Mucosa of descending colon (tissue), 3 donors: ENCODE data around the gene NARS2. TPM values are rescaled to one million over a fixed set of nuclear protein-coding genes. Genes with fewer than 3 reads are reported as not detected.
"Not testable (repeated sequence)": the region's sequence is repeated elsewhere in the genome, so short reads cannot be mapped to it uniquely, and the experiment has no call there.

ENCODE experiments used
- ATAC-seq: fragments of 200-7000 bp; cut with Tn5 transposase; one replicate; pipeline ENCODE4 v1.9.1; 2020; ENCODE audit warnings: mild to moderate bottlenecking, moderate library complexity
- DNase-seq, 3 donors: peaks; one replicate each; pipeline ENCODE4 v3.0.0-alpha.2; 2020
- H3K36me3 ChIP-seq: fragments of 200-600 bp; one replicate; pipeline ENCODE4 v1.8.0; 2021; ENCODE audit warnings: low read depth, mild to moderate bottlenecking
- H3K4me1 ChIP-seq: fragments of 200-600 bp; one replicate; pipeline ENCODE4 v1.8.0; 2021; ENCODE audit warnings: low read depth, mild to moderate bottlenecking
- H3K4me3 ChIP-seq: fragments of 200-600 bp; one replicate; pipeline ENCODE4 v1.8.0; 2021; ENCODE audit warnings: mild to moderate bottlenecking
- H3K9me3 ChIP-seq: fragments of 200-600 bp; one replicate; pipeline ENCODE4 v1.8.0; 2021; ENCODE audit warnings: mild to moderate bottlenecking
- CTCF ChIP-seq: fragments of 200-600 bp; IDR thresholded peaks from one replicate; pipeline ENCODE4 v1.8.0; 2022; ENCODE audit warnings: antibody characterized with exemption, mild to moderate bottlenecking
- intact Hi-C, 2 donors: fragments of 100-400 bp; cut with DNase I in 1 of 2; cut with micrococcal nuclease in 1 of 2; formaldehyde crosslinking; loops; one replicate each; pipeline versions ENCODE4 v1.11.0 to v1.11.1; 2022; cut with DNase I, micrococcal nuclease
- total RNA-seq, 3 donors: library from RNA; stranded (reverse); fragmentation: NEBNext Ultra II Directional in 2 of 3; extraction: Animal tissue kit (Norgen Biotek cat#: 25700) in 2 of 3; gene quantifications; one replicate each; pipeline versions ENCODE4 v1.2.1 to v1.2.4, GENCODE V29; 2021 to 2023
- donor health status: DM: no; HTN: no; CAD: no; lungs with moderate emphysema.
- donor health status: DM: no; HTN: no; CAD: no.
- donor health status: DM: no; HTN: yes; CAD: no.

The NARS2 gene
- total RNA-seq, 3 donors from 2014 or later = 13.1 to 14.0 (median 13.2) TPM

- intact Hi-C loops = no loop called here
- ATAC-seq = no peak
Measured at GRCh38 chr11:78612721-78613377, 38.2 kb upstream of the NARS2 start.

DNA sequence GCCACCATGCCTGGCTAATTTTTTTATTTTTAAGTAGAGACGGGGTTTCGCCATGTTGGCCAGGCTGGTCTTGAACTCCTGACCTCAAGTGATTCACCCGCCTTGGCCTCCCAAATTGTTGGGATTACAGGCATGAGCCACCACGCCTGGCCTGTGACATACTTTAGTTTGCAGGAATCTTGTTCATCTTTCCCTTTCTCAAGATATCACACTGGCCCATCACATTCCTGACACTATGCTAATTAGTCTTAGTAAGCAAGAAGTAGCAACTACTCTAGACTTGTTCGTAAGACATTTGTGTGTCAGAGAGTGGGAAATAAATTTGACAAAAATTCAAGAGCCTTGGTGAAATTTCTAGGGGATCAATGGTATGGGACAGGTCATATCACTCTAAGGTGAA, 34.7 kb upstream of the NARS2 start:
- DNase-seq, ATAC-seq, H3K9me3 ChIP-seq, H3K4me3 ChIP-seq, H3K36me3 ChIP-seq, H3K4me1 ChIP-seq, intact Hi-C loops: not testable (repeated sequence)

More at GRCh38 chr11:78612721-78613377, 38.2 kb upstream of the NARS2 start:
- Histone ChIP-seq H3K4me1 (no peaks in the 10 kb centered on the region), H3K4me3 (no peak overlapping the region), H3K9me3 (no peaks in the 10 kb centered on the region), H3K36me3 (no peaks in the 10 kb centered on the region)
- DNase-seq = no peak
- no peak for TF ChIP-seq CTCF

DNA sequence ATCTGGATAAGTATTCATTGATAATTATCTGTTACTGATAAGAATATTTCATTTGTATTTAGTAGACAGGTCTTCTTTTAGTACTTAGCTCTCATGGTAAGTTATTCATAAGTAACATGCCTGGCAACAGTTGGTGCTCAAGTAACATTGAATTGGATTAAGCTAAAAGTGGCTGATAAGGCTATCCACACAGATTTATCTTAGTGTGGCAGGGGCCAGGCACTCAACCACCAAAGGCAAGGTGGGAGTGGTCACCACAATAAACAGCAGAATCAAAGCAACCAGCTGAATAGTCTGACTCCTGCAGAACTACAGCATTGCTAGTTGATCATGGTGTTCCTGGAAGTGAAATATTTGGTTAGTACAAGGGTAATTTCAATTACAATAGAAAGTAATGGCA, 33.0 kb upstream of the NARS2 start:
- no peak for TF ChIP-seq CTCF
- ATAC-seq (no peak), DNase-seq (no peak)
- no peaks in the 10 kb centered on the region for H3K4me1 ChIP-seq
- no peaks in the 10 kb centered on the region for H3K9me3 ChIP-seq
- H3K4me3 ChIP-seq = no peak overlapping the region
- intact Hi-C loops = no loop called here
- H3K36me3 ChIP-seq = no peaks in the 10 kb centered on the region

GRCh38 chr11:78606667-78607066, 32.0 kb upstream of the NARS2 start:
- no peak for ATAC-seq
- Histone ChIP-seq H3K4me3 (no peak overlapping the region), H3K9me3 (no peaks in the 10 kb centered on the region), H3K4me1 (no peaks in the 10 kb centered on the region), H3K36me3 (no peaks in the 10 kb centered on the region)
- intact Hi-C loops = no loop called here
- TF ChIP-seq CTCF = no peak
- no peak for DNase-seq

DNA sequence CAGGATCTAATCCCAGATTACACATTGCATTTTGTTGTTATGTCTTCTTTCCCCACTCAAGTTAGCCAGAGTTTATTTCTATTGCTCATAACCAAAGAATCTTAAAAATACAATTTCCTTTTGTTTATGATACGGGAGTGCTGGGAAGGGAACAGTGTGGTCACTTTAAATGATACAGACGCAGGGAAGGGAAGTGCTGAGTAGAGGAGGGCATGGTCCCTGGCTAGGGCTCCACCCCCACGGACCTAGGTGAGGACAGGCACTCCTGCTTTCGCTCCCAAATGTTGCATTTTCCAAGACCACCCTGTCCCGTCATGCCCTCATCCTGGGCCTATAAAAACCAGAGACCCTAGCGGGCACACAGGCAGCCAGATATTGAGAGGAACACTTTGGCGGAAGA, 30.6 kb upstream of the NARS2 start:
- TF ChIP-seq CTCF = no peak
- Histone ChIP-seq H3K9me3 (no peaks in the 10 kb centered on the region), H3K4me1 (no peaks in the 10 kb centered on the region), H3K36me3 (no peaks in the 10 kb centered on the region), H3K4me3 (no peak overlapping the region)
- DNase-seq (no peak), ATAC-seq (no peak)
- intact Hi-C loops = no loop called here

GRCh38 chr11:78603792-78604191, 29.1 kb upstream of the NARS2 start:
- no peaks in the 10 kb centered on the region for H3K36me3 ChIP-seq
- DNase-seq = no peak
- intact Hi-C loops = no loop called here
- H3K9me3 ChIP-seq = no peaks in the 10 kb centered on the region
- no peak overlapping the region for H3K4me3 ChIP-seq
- no peak for TF ChIP-seq CTCF
- ATAC-seq = no peak
- H3K4me1 ChIP-seq = no peaks in the 10 kb centered on the region

DNA sequence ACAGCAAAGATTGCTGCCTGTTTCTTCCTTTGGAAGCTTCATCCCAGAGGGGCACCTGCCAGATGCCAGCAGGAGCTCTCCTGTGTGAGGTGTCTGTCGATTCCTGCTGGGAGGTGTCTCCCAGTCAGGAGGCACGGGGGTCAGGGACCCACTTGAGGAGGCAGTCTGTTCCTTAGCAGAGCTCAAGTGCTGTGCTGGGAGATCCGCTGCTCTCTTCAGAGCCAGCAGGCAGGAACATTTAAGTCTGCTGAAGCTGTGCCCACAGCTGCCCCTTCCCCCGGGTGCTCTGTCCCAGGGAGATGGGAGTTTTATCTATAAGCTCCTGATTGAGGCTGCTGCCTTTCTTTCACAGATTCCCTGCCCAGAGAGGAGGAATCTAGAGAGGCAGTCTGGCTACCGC, 28.1 kb upstream of the NARS2 start:
- H3K4me1 ChIP-seq, H3K4me3 ChIP-seq, H3K36me3 ChIP-seq, ATAC-seq, H3K9me3 ChIP-seq, intact Hi-C loops, DNase-seq: not testable (repeated sequence)

DNA sequence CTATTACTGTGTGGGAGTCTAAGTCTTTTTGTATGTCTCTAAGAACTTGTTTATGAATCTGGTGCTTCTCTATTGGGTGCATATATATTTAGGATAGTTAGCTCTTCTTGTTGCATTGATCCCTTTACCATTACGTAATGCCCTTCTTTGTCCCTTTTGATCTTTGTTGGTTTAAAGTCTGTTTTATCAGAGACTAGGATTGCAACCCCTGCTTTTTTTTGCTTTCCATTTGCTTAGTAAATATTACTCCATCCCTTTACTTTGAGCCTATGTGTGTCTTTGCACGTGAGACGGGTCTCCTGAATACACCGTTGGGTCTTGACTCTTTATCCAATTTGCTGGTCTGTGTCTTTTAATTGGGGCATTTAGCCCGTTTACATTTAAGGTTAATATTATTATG, 26.4 kb upstream of the NARS2 start:
- ATAC-seq, H3K36me3 ChIP-seq, H3K4me1 ChIP-seq, H3K4me3 ChIP-seq, H3K9me3 ChIP-seq, intact Hi-C loops, DNase-seq: not testable (repeated sequence)

DNA sequence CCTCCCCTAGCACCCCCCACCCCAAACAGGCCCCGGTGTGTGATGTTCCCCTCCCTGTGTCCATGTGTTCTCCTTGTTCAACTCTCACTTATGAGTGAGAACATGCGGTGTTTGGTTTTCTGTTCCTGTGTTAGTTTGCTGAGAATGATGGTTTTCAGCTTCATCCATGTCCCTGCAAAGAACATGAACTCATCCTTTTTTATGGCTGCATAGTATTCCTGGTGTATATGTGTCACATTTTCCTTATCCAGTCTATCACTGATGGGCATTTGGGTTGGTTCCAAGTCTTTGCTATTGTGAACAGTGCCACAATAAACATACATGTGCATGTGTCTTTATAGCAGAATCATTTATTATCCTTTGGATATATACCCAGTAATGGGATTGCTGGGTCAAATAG, 22.9 kb upstream of the NARS2 start:
- H3K4me3 ChIP-seq, intact Hi-C loops, H3K36me3 ChIP-seq, DNase-seq, H3K4me1 ChIP-seq, H3K9me3 ChIP-seq, ATAC-seq: not testable (repeated sequence)
